Upper lobe of left lung (tissue), 6 donors: ENCODE data around the gene CRLF1. TPM values are rescaled to one million over a fixed set of nuclear protein-coding genes. Genes with fewer than 3 reads are reported as not detected.

Experiments used
- ATAC-seq, 2 donors: fragments of 200-7000 bp; cut with Tn5 transposase; one replicate each; pipeline ENCODE4 v1.9.1; 2022; ENCODE audit warnings: mild to moderate bottlenecking in 2 of 2, moderate library complexity in 2 of 2; ENCODE audit not compliant: low FRiP score in 2 of 2
- DNase-seq, 2 donors: peaks; one replicate each; pipeline ENCODE4 v3.0.0-alpha.2; 2019 to 2020
- H3K27ac ChIP-seq, 4 donors: fragments of 200-600 bp; sonication (generic); one replicate each; pipeline ENCODE4 v1.5.1; 2016 to 2019
- H3K27me3 ChIP-seq, 4 donors: fragments of 200-600 bp; sonication (generic); one replicate each; pipeline ENCODE4 v1.5.1; 2017 to 2019
- H3K36me3 ChIP-seq, 4 donors: fragments of 200-600 bp; sonication (generic); one replicate each; pipeline ENCODE4 v1.5.1; 2016 to 2019
- H3K4me1 ChIP-seq, 4 donors: fragments of 200-600 bp; sonication (generic); one replicate each; pipeline ENCODE4 v1.5.1; 2018 to 2019
- H3K4me3 ChIP-seq, 4 donors: fragments of 200-600 bp; sonication (generic); one replicate each; pipeline ENCODE4 v1.5.1; 2017 to 2019; ENCODE audit warnings: mild to moderate bottlenecking in 2 of 4, moderate library complexity in 1 of 4
- H3K9me3 ChIP-seq, 4 donors: fragments of 200-600 bp; sonication (generic); one replicate each; pipeline ENCODE4 v1.5.1; 2018 to 2019
- EP300 ChIP-seq, 4 donors: sonication (generic); formaldehyde crosslinking; IDR thresholded peaks; one replicate each; pipeline ENCODE4 v1.5.1; 2017; ENCODE audit warnings: antibody characterized with exemption in 4 of 4, control low read depth in 2 of 4
- POLR2A ChIP-seq, 4 donors: fragments of 450-650 bp; IDR thresholded peaks; one replicate each; pipeline ENCODE4 v1.5.1; 2016 to 2017; ENCODE audit warnings: antibody characterized with exemption in 4 of 4, mild to moderate bottlenecking in 2 of 4
- POLR2AphosphoS5 ChIP-seq, 2 donors: sonication (generic); formaldehyde crosslinking; IDR thresholded peaks; one replicate each; pipeline ENCODE4 v1.5.1; 2017; ENCODE audit warnings: antibody characterized with exemption in 2 of 2
- WGBS, 2 donors: methylation state at CpG; one replicate each; pipeline ENCODE4 v1.1.5; 2017 to 2018; 5-methylcytosine and 5-hydroxymethylcytosine counted together
- total RNA-seq, 6 donors: library from RNA; depleted of rRNA in 4 of 6; stranded (reverse); fragments of >200 nt in 4 of 6; gene quantifications; one replicate each; pipeline versions ENCODE4 v1.1.0 to v1.2.1, GENCODE V29; 2016 to 2021
- TF ChIP-seq, protein P1 (sequence below), 6 experiments: fragments of 450-650 bp in 4 of 6; fragments of 200-600 bp in 2 of 6; sonication (generic) in 2 of 6; IDR thresholded peaks; one replicate each; pipeline ENCODE4 v1.5.1; 2016 to 2019; ENCODE audit warnings: antibody characterized with exemption in 6 of 6
- donor health status: DM: no; HTN: no; CAD: no; lungs with moderate emphysema.
- donor health status: DM: no; HTN: yes; CAD: no; lungs with severe emphysema.

CRLF1 gene
- total RNA-seq, 6 donors from 2014 or later, result 15.0 to 54.8 (median 20.0) TPM

DNA sequence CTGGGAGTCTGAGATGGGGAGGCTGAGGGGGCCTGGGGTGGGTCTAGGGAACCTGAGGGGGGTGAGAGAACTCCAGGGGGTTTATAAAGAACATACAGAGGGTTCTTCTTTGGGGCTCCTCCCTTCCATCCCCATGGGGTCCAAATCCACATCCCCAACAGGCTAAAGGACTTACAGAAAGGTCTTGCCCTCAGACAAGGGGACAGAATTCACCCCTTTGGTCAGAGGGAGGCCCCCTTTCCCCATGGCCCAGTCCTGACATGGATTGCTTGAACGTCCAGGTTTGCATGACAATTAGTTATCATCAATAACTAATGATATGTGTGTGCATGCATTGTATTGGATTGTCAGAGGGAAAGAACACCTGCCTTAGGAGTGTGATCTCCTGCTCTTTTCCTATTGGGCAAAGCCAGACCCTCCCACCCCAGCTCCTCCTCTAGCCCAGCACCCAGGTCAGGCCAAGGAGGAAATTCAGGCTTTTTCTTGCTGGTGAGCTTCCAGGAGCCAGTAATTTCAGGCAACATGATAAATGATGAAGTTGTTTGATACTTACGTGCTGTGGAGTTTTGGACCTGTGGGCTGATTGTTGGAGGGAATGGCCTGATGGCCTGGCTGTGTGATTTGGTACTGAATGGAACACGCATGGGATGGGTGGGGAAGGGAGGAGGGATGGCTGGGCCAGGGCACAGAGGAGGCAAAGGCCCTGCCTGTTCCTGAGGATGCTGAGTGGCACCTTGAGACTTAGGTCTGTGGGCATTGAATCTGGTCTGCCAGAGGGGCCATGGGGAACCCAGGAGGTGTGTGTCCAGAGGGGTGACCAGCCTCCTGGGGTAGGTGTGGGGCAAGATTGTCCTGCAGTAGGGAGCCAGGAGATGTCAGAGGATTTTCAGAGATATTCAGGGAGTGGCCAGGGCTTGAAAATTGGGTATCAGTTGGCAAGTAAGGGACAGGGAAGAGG lies 31.4 kb upstream of the CRLF1 start:
- TF ChIP-seq EP300 (IDR thresholded peaks at IDR 0.05), result no peak
- no peak for TF ChIP-seq POLR2AphosphoS5 (IDR thresholded peaks at IDR 0.05)
- TF ChIP-seq, protein P1, sequence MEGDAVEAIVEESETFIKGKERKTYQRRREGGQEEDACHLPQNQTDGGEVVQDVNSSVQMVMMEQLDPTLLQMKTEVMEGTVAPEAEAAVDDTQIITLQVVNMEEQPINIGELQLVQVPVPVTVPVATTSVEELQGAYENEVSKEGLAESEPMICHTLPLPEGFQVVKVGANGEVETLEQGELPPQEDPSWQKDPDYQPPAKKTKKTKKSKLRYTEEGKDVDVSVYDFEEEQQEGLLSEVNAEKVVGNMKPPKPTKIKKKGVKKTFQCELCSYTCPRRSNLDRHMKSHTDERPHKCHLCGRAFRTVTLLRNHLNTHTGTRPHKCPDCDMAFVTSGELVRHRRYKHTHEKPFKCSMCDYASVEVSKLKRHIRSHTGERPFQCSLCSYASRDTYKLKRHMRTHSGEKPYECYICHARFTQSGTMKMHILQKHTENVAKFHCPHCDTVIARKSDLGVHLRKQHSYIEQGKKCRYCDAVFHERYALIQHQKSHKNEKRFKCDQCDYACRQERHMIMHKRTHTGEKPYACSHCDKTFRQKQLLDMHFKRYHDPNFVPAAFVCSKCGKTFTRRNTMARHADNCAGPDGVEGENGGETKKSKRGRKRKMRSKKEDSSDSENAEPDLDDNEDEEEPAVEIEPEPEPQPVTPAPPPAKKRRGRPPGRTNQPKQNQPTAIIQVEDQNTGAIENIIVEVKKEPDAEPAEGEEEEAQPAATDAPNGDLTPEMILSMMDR (IDR thresholded peaks at IDR 0.05), result no peak
- no peak for TF ChIP-seq POLR2A (IDR thresholded peaks at IDR 0.05)
- no peaks in the 10 kb centered on the region for H3K27me3 ChIP-seq
- ATAC-seq (no peak), DNase-seq (peak in 1 of 2 donors; percentile 69)
- H3K4me1 ChIP-seq, result peaks cover 5 to 37% (median 27%) of the 10 kb centered on the region in 4 donors
- 26 to 33% methylated on average over 3 of the region's 3 CpGs for WGBS, 2 donors
- H3K9me3 ChIP-seq, result no peaks in the 10 kb centered on the region
- H3K4me3 ChIP-seq, result peak overlapping the region in 3 of 4 donors; percentile 65 to 95 (median 83)
- H3K27ac ChIP-seq, result peak overlapping the region; percentile 83 to 94 (median 89)
- no peaks in the 10 kb centered on the region for H3K36me3 ChIP-seq

DNA sequence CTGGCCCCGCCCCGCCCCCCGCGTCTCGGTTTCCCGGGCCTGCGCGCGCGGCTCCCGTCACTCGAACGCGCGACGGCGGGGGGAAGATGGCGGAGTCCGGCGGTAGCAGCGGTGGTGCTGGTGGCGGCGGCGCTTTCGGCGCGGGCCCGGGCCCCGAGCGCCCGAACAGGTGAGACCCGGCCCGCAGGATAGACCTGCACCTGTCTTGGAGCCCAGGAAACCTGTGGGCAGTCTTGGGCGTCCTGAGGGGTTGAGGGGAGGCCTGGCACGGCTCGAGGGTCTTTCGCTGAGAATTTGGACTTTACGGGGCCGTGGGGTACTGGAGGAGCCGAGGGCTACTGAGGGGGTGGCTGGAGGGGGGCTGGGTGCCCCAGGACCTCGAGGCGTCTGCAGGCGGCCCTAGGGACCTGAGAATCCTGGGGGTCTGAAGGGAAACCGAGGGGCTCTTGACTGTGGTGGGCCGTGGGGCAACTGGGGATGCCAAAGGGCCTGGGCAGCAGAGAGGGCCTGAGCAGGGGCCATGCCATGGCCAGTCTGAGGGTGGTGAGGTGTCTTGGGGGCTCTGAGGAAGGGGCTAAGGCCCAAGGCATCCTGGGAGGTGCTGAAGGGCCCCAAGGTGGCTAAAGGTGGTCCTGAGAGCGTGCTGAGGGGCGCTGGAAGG lies 30.5 kb upstream of the CRLF1 start, which contains the start of gene KLHL26:
KLHL26 (plus strand) TSS at position 60 of the 661 bp plus-strand sequence; CDS start at position 87, 27 bp downstream.
- Histone ChIP-seq H3K4me3 (peak within 1 kb of the TSS; percentile 65 to 95 (median 82)), H3K27me3 (no peaks in the 10 kb centered on the region), H3K27ac (peak within 1 kb of the TSS; percentile 83 to 94 (median 89)), H3K36me3 (no peaks in the 10 kb centered on the region), H3K9me3 (no peaks in the 10 kb centered on the region), H3K4me1 (peaks cover 5 to 37% (median 27%) of the 10 kb centered on the region in 4 donors)
- ATAC-seq (no peak), DNase-seq (peak in 1 of 2 donors; percentile 99)
- TF ChIP-seq, protein P1 (IDR thresholded peaks at IDR 0.05), result no peak
- TF ChIP-seq EP300 (IDR thresholded peaks at IDR 0.05) (no peak), POLR2AphosphoS5 (IDR thresholded peaks at IDR 0.05) (peak; percentile 30 to 91), POLR2A (IDR thresholded peaks at IDR 0.05) (peak in 2 of 4 donors; percentile 42 to 76)
- 14 to 31% methylated on average over 10 to 44 of the region's 47 CpGs for WGBS, 2 donors

DNA sequence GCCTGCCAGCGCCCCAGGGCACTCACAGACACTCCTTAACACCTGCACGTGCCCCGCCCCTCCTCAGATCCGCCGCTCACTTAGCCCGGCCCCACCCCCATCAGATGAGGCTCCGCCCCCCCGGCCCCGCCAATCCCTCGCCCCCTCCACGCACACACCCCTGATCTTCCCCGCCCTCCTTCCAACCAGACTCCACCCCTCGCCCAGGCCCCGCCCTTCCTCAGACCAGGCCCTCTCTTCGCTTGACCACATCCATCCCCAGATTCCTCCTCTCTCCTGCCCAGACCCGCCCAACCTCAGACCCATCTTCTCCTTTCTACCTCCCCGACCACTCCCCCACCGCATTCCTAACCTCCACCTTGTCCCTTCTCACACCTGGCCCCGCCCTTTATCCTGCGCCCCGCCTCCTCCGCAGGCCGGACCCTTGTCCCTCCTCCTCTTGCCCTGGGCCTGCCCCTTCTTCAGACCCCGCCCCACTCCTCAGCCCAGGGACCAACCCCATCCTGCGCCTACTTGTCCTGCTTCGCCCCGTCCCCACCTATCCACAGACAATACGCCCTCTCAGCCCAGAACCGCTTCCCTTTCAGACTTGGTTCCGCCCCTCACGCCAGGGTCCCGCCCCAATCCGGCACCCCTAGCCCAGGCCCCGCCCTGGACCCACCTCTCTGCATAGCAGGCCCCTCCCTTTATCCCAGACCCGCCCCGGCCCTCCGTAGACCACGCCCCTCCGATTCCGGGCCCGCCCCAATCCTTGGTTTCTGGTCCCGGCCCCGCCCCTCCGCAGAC lies 29.8 kb upstream of the CRLF1 start:
- 1 to 2% methylated on average over 28 to 33 of the region's 44 CpGs for WGBS, 2 donors
- DNase-seq (peak; percentile 93 to 99), ATAC-seq (peak; percentile 98 to 99)
- no peaks in the 10 kb centered on the region for H3K9me3 ChIP-seq
- peak overlapping the region; percentile 13 to 95 (median 74) for H3K4me3 ChIP-seq
- TF ChIP-seq POLR2AphosphoS5 (IDR thresholded peaks at IDR 0.05), result no peak
- no peak for TF ChIP-seq EP300 (IDR thresholded peaks at IDR 0.05)
- TF ChIP-seq, protein P1 (IDR thresholded peaks at IDR 0.05), result no peak
- no peak for TF ChIP-seq POLR2A (IDR thresholded peaks at IDR 0.05)
- peaks cover 5 to 37% (median 27%) of the 10 kb centered on the region in 4 donors for H3K4me1 ChIP-seq
- no peaks in the 10 kb centered on the region for H3K36me3 ChIP-seq
- H3K27me3 ChIP-seq, result no peaks in the 10 kb centered on the region
- peak overlapping the region; percentile 83 to 94 (median 89) for H3K27ac ChIP-seq

DNA sequence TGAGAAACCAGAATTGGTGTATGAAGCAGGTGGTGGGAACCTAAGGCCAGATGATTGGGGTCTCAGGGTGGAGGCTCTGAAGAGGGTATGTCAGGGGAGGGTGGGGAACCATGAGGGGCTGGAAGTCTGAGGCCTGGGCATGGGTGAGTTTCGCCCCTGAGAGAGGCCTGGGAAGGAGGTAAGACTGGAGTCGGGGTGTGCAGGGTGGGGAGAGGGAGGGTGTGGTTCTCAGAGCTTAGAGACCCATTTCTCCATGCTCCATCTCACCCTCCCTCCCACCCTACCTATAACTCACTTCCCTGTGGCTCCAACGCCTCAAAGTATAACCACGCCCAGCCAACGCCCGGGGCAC lies 29.2 kb upstream of the CRLF1 start:
- Histone ChIP-seq H3K27me3 (no peaks in the 10 kb centered on the region), H3K4me3 (peak overlapping the region in 3 of 4 donors; percentile 65 to 95 (median 83)), H3K36me3 (no peaks in the 10 kb centered on the region), H3K27ac (peak overlapping the region in 3 of 4 donors; percentile 83 to 94 (median 86)), H3K9me3 (no peaks in the 10 kb centered on the region), H3K4me1 (peaks cover 5 to 37% (median 27%) of the 10 kb centered on the region in 4 donors)
- WGBS, 2 donors, result 10 to 24% methylated on average over 6 of the region's 6 CpGs
- ATAC-seq (no peak), DNase-seq (no peak)
- TF ChIP-seq, protein P1 (IDR thresholded peaks at IDR 0.05), result no peak
